Measurements from ENCODE around the gene SLC22A14. TPM values are rescaled to one million over a fixed set of nuclear protein-coding genes. Genes with fewer than 3 reads are reported as not detected.
A peak's percentile ranks its signal among the peaks of the same experiment; 100 is the strongest.
"Not testable (repeated sequence)": the region's sequence is repeated elsewhere in the genome, so short reads cannot be mapped to it uniquely, and the experiment has no call there.

SLC22A14 gene
- total and polyA plus RNA-seq, 2 experiments from 2014 or later: 0.12 to 0.43 TPM

DNA sequence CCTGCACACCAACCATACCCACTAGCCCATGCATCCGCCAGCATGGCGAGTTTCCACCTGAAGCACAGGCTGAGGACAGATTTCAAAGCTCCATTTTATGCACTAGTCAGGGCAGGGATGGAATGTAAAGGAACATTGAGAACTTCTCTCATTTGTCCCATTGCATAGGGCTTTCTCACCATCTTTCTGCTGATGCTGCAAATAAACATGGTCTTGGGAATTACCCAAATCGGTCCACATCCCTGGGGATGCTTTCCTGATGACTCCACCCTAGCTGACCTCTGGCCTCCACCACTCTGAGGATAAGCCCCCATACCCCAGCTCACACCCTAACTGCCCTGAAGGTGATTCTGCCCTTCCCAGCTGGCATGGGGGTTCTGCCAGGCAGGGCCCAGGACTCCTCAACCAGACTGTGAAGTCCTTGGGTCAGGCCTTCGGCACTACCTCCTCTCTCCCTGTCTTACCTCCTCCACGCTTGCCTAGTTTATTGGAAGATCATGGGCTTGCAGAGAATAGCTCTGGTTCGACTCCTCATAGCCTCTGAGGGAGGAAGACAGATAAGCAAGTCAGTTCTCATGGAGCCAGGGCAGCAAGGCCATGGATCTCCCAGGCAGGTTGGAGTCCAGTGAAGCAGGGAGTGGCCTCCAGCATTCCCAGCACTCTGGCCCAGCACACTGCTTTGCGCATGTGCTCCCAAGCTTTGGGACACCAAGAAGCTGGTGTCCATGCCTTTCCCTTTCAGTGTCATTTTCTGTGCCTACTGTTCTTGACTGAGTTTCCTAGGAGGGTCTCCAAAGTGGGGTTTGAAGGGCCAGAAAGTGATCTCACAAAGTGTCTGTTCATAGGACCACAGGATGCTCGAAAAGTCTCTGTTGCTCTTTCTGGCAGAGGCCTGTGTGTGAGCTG is 36.9 kb downstream of the SLC22A14 start:
- H3K27me3 ChIP-seq: no peaks in the 10 kb centered on the region
- no peak for DNase-seq (ENCODE audit: low read depth in 1 of 2, low spot score in 1 of 2)
- no peaks in the 10 kb centered on the region for H3K4me1 ChIP-seq (ENCODE audit: low read depth)
- H3K9me3 ChIP-seq (ENCODE audit: low read depth): no peaks in the 10 kb centered on the region
- H3K36me3 ChIP-seq: no peaks in the 10 kb centered on the region
- H3K4me3 ChIP-seq: no peak overlapping the region
- H3K27ac ChIP-seq: no peak overlapping the region
- TF ChIP-seq, protein P1, sequence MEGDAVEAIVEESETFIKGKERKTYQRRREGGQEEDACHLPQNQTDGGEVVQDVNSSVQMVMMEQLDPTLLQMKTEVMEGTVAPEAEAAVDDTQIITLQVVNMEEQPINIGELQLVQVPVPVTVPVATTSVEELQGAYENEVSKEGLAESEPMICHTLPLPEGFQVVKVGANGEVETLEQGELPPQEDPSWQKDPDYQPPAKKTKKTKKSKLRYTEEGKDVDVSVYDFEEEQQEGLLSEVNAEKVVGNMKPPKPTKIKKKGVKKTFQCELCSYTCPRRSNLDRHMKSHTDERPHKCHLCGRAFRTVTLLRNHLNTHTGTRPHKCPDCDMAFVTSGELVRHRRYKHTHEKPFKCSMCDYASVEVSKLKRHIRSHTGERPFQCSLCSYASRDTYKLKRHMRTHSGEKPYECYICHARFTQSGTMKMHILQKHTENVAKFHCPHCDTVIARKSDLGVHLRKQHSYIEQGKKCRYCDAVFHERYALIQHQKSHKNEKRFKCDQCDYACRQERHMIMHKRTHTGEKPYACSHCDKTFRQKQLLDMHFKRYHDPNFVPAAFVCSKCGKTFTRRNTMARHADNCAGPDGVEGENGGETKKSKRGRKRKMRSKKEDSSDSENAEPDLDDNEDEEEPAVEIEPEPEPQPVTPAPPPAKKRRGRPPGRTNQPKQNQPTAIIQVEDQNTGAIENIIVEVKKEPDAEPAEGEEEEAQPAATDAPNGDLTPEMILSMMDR (IDR thresholded peaks at IDR 0.05; ENCODE audit: low read depth, low read length): no peak

DNA sequence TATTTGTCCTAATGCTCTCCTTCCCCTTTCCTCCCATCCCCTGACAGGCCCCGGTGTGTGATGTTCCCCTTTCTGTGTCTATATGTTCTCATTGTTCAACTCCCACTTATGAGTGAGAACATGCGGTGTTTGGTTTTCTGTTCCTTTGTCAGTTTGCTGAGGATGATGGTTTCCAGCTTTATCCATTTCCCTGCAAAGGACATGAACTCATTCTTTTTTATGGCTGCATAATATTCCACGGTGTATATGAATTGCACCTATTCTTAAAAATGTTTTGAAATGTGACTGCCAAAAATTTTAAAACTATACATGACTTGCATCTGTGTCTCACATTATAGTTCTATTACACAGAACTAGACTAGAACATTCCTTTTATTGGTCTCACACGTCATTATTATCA is 38.5 kb downstream of the SLC22A14 start:
- not testable (repeated sequence) for H3K27me3 ChIP-seq; H3K4me3 ChIP-seq; H3K9me3 ChIP-seq (ENCODE audit: low read depth); H3K27ac ChIP-seq; DNase-seq (ENCODE audit: low read depth in 1 of 2, low spot score in 1 of 2); H3K4me1 ChIP-seq (ENCODE audit: low read depth); H3K36me3 ChIP-seq

DNA sequence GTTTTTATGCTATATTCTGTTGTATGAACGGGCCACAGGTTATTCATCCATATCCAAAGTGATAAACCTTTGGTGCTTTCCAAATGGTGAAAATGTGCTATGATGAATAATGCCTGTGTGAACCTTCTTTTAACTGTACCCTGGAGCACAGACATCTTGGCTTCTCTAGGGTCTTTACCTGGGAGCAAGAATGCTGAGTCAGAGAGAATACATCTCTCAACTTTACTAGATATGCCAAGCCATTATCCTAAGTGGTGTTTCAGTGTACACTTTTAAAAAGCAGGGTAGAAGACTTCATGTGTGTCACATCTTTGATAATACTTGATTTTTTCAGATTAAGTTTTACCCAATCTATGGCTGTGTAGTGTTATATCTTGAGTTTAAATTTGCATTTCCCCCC is 41.0 kb downstream of the SLC22A14 start:
- H3K4me1 ChIP-seq (ENCODE audit: low read depth): no peaks in the 10 kb centered on the region
- no peak overlapping the region for H3K27ac ChIP-seq
- H3K36me3 ChIP-seq: no peaks in the 10 kb centered on the region
- H3K27me3 ChIP-seq: no peaks in the 10 kb centered on the region
- no peak overlapping the region for H3K4me3 ChIP-seq
- H3K9me3 ChIP-seq (ENCODE audit: low read depth): no peaks in the 10 kb centered on the region
- TF ChIP-seq, protein P1 (IDR thresholded peaks at IDR 0.05; ENCODE audit: low read depth, low read length): no peak
- DNase-seq (ENCODE audit: low read depth in 1 of 2, low spot score in 1 of 2): no peak

DNA sequence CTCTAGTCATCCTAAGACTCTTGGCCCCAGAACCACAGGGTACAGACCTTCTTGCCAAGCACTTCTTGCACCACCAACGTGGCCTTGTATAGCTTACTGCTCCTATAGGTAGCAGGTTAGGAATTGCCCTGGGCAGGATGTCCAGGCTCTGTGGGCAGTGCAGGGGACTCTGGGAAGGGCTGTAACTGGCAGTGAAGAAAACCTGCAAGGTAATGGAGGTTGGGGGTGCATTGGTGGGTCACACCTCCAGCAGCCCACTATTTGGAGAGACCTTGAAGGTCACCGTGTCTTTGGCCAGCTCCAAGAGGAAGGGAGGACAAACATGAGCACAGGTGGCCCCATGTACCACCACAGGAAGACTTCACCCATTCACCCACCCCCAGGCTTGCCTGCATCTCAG is 43.2 kb downstream of the SLC22A14 start:
- Histone ChIP-seq H3K9me3 (ENCODE audit: low read depth) (no peaks in the 10 kb centered on the region), H3K27ac (no peak overlapping the region), H3K27me3 (no peaks in the 10 kb centered on the region), H3K4me1 (ENCODE audit: low read depth) (no peaks in the 10 kb centered on the region), H3K4me3 (no peak overlapping the region), H3K36me3 (no peaks in the 10 kb centered on the region)
- DNase-seq (ENCODE audit: low read depth in 1 of 2, low spot score in 1 of 2): no peak
- TF ChIP-seq, protein P1 (IDR thresholded peaks at IDR 0.05; ENCODE audit: low read depth, low read length): no peak

DNA sequence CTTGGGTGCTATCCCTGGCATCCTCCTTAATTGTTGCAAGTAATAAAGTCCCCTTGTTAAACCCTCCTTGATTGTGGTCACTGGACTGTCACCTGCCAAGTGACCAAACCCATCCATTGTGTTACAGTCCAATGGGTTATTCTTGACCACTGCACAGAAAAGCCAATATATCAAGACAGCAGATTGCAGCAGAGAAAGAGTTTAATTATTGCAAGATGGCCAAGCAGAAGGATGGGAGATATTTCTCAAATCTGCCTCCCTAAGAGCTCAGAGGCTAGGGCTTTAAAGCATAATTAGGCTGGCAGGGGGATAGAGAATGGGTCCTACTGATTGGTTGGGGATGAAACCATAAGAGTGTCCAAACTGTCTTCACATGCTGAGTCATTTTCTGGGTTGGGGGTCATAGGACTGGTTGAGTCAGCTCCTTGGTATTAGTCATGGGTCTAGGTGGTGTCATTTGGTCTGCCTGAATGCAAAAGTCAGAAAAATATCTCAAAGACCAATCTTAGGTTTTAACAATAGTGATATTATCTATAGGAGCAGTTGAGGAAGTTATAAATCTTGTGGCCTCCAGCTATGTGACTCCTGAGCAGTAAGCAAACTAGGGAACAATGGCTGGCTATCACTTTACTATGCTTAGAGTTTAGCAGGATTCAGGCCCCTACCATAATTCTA is 45.4 kb downstream of the SLC22A14 start:
- H3K9me3 ChIP-seq (ENCODE audit: low read depth): no peaks in the 10 kb centered on the region
- no peaks in the 10 kb centered on the region for H3K4me1 ChIP-seq (ENCODE audit: low read depth)
- H3K36me3 ChIP-seq: no peaks in the 10 kb centered on the region
- no peak overlapping the region for H3K27ac ChIP-seq
- no peaks in the 10 kb centered on the region for H3K27me3 ChIP-seq
- peak in 1 of 2 donors; percentile 46 for DNase-seq (ENCODE audit: low read depth in 1 of 2, low spot score in 1 of 2)
- TF ChIP-seq, protein P1 (IDR thresholded peaks at IDR 0.05; ENCODE audit: low read depth, low read length): no peak
- H3K4me3 ChIP-seq: no peak overlapping the region
